Measurements from ENCODE around the gene RANBP17.

- TF ChIP-seq CTCF (conservative IDR thresholded peaks at IDR 0.05; ENCODE audit: low read depth, low read length): no peak
- no peak for TF ChIP-seq EZH2 (IDR thresholded peaks at IDR 0.05; ENCODE audit: low read length, unreplicated experiment)
These were observed 461.2 kb downstream of the RANBP17 start for GRCh38 chr5:171323007-171323406.
